Measurements from ENCODE around the gene TAB2. TPM values are rescaled to one million over a fixed set of nuclear protein-coding genes. Genes with fewer than 3 reads are reported as not detected.
"Not testable (repeated sequence)": the region's sequence is repeated elsewhere in the genome, so short reads cannot be mapped to it uniquely, and the experiment has no call there.

TAB2 gene
- total RNA-seq, 2 donors from 2014 or later = 25.7 to 26.2 TPM

DNA sequence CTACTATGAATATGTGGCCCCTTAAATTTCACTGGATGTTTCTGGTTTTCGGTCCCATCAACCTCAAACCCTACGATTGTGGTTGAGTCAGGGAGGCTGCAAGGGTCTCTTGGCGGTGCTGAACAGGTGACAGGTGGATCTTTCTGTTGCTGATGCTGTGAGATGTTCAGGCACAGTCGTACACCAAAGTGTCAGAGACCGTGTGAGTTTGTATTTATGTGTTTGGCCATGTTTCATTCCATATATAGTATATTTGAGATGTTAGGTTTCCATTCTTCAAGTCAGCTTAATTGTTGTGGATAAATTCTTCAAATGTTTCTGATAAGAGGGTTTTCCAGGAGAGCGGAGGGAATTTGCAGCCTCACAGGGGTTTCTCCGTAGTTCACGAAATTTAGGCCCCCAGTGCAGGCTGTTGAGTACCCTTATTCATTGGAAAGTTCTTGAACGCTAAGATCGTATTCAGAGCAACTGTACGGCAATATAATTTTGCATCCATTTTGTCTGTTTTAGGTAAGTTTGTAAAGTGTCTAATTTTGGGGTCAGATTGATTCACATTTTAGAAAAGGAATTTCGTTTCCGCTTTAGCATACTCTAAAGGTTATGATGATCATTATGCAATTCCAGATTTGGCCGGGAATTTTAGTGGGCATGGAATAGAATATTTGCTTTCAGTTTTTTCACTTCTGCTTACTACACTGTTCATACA is 1.2 kb downstream of the TAB2 start:
- H3K27me3 ChIP-seq = no peaks in the 10 kb centered on the region
- ATAC-seq = no peak
- peak overlapping the region; percentile 94 to 99 (median 98) for H3K27ac ChIP-seq
- intact Hi-C loops (cut with DNase I) = no loop called here
- H3K9me3 ChIP-seq = no peaks in the 10 kb centered on the region
- TF ChIP-seq, protein P1, sequence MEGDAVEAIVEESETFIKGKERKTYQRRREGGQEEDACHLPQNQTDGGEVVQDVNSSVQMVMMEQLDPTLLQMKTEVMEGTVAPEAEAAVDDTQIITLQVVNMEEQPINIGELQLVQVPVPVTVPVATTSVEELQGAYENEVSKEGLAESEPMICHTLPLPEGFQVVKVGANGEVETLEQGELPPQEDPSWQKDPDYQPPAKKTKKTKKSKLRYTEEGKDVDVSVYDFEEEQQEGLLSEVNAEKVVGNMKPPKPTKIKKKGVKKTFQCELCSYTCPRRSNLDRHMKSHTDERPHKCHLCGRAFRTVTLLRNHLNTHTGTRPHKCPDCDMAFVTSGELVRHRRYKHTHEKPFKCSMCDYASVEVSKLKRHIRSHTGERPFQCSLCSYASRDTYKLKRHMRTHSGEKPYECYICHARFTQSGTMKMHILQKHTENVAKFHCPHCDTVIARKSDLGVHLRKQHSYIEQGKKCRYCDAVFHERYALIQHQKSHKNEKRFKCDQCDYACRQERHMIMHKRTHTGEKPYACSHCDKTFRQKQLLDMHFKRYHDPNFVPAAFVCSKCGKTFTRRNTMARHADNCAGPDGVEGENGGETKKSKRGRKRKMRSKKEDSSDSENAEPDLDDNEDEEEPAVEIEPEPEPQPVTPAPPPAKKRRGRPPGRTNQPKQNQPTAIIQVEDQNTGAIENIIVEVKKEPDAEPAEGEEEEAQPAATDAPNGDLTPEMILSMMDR (IDR thresholded peaks at IDR 0.05) = no peak
- no peak for TF ChIP-seq POLR2A (IDR thresholded peaks at IDR 0.05)
- H3K36me3 ChIP-seq (replicated peaks in 1 of 2; ENCODE audit: insufficient read depth in 1 of 2, low read depth in 2 of 2) = no peaks in the 10 kb centered on the region
- WGBS, 2 donors = 1 to 3% methylated on average over 14 of the region's 14 CpGs
- H3K4me3 ChIP-seq = peak overlapping the region; percentile 66 to 99
- H3K4me1 ChIP-seq = peaks cover 39% of the 10 kb centered on the region
- DNase-seq = peak in 1 of 4 donors; percentile 2

DNA sequence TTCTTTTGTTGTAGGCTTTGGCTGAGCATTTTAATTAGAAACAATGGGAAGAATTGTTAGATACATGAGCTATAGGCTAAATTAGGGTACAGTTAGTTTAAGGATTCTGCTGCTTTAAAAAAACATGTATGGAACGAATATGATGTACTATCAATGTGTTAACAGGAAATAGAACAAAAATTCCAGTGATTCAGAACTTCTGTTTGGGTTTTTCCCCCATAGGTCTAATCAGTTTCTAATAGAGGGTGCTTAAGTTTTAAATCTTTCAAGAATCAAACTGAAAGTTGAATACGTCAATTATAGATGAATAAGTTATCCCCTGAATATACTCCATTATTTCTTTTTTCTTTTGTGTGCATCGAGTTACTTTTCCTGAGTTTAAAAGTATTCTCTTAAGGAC is 1.9 kb downstream of the TAB2 start:
- no peaks in the 10 kb centered on the region for H3K27me3 ChIP-seq
- H3K36me3 ChIP-seq (replicated peaks in 1 of 2; ENCODE audit: insufficient read depth in 1 of 2, low read depth in 2 of 2) = no peaks in the 10 kb centered on the region
- DNase-seq = no peak
- H3K27ac ChIP-seq = peak overlapping the region; percentile 6 to 99 (median 98)
- peak overlapping the region in 1 of 2 donors; percentile 99 for H3K4me3 ChIP-seq
- no peak for ATAC-seq
- WGBS, 2 donors = 9 to 10% methylated on average over 3 of the region's 3 CpGs
- peaks cover 44% of the 10 kb centered on the region for H3K4me1 ChIP-seq
- TF ChIP-seq POLR2A (IDR thresholded peaks at IDR 0.05) = no peak
- TF ChIP-seq, protein P1 (IDR thresholded peaks at IDR 0.05) = no peak
- H3K9me3 ChIP-seq = no peaks in the 10 kb centered on the region
- intact Hi-C loops (cut with DNase I) = no loop called here

DNA sequence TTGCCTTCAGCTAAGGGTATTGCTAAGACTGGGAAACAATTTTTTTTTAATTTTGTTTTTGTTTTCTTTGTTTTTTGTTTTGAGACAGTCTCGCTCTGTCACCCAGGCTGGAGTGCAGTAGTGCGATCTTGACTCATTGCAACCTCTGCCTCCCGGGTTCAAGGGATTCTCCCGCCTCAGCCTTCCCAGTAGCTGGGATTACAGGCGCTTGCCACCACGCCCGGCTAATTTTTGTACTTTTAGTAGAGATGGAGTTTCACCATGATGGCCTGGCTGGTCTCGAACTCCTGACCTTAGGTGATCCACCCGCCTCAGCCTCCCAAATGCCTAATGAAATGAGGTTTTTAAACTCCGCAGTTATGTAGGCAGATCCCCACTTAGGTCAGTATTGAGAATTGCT is 2.5 kb downstream of the TAB2 start:
- H3K4me3 ChIP-seq; DNase-seq; ATAC-seq; H3K9me3 ChIP-seq; H3K36me3 ChIP-seq (replicated peaks in 1 of 2; ENCODE audit: insufficient read depth in 1 of 2, low read depth in 2 of 2); intact Hi-C loops (cut with DNase I); H3K27me3 ChIP-seq: not testable (repeated sequence)
- Histone ChIP-seq H3K27ac (peak overlapping the region in 1 of 4 donors; percentile 99), H3K4me1 (peaks cover 50% of the 10 kb centered on the region)
- WGBS, 2 donors = 90 to 94% methylated on average over 10 of the region's 10 CpGs

DNA sequence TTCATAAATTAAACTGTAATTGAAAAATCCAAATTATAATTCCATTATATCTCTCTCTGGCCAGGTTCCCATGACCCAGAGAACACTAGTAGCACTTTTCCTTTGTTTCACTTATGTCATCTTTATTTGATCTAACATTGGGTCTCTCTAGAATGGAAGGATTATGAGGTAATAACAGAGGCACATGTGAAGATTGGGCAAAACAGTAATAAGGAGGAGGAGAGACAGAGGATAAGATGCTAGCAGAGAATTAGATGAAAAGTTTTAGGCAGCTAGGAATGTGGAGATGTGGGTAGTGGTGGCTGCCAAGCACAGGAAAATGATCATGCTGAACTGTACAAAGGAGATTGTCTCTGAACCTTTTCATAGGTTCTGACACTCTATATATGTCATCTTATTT is 3.3 kb downstream of the TAB2 start:
- intact Hi-C loops (cut with DNase I) = no loop called here
- DNase-seq (no peak), ATAC-seq (no peak)
- Histone ChIP-seq H3K36me3 (replicated peaks in 1 of 2; ENCODE audit: insufficient read depth in 1 of 2, low read depth in 2 of 2) (no peaks in the 10 kb centered on the region), H3K9me3 (no peaks in the 10 kb centered on the region), H3K27me3 (no peaks in the 10 kb centered on the region), H3K27ac (peak overlapping the region in 1 of 4 donors; percentile 10), H3K4me1 (peaks cover 57% of the 10 kb centered on the region), H3K4me3 (no peak overlapping the region)
- TF ChIP-seq POLR2A (IDR thresholded peaks at IDR 0.05) = no peak
- TF ChIP-seq, protein P1 (IDR thresholded peaks at IDR 0.05) = no peak

DNA sequence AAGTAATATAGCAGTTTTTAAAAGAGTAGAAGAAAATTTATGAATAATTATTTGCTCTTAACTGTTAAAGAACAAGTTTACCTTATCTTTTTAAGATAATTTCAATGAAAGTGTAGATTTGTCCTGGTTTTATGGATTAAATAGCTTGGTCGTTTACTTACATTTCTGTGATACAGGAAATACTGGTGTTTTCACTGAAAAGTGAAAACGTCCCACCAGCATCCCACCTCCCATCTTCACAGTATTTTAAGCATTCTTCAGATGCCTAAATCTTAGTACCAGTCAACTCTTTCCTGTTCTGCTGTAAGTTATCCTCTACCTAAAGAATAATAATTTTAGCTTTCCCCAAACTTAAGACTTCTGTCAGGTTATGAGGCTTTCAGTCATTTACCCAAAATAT is 5.8 kb downstream of the TAB2 start:
- TF ChIP-seq POLR2A (IDR thresholded peaks at IDR 0.05) = no peak
- TF ChIP-seq, protein P1 (IDR thresholded peaks at IDR 0.05) = no peak
- WGBS, 2 donors = 24 to 31% methylated on average over 2 of the region's 2 CpGs
- no peak for DNase-seq
- H3K9me3 ChIP-seq = no peaks in the 10 kb centered on the region
- H3K36me3 ChIP-seq (replicated peaks in 1 of 2; ENCODE audit: insufficient read depth in 1 of 2, low read depth in 2 of 2) = no peaks in the 10 kb centered on the region
- intact Hi-C loops (cut with DNase I) = no loop called here
- no peaks in the 10 kb centered on the region for H3K27me3 ChIP-seq
- H3K4me3 ChIP-seq = no peak overlapping the region
- H3K27ac ChIP-seq = no peak overlapping the region
- ATAC-seq = no peak
- peaks cover 58% of the 10 kb centered on the region for H3K4me1 ChIP-seq

Measured in body of pancreas (tissue), 4 donors.